Right atrium auricular region (tissue), 2 donors: ENCODE results near the gene PPP4R2. TPM values are rescaled to one million over a fixed set of nuclear protein-coding genes. Genes with fewer than 3 reads are reported as not detected.
A peak's percentile ranks its signal among the peaks of the same experiment; 100 is the strongest.

Source experiments
- DNase-seq: peaks from one replicate; pipeline ENCODE4 v3.0.0-alpha.2; 2019; ENCODE audit warnings: low spot score
- H3K27ac ChIP-seq, 2 donors: fragments of 200-600 bp; sonication (generic); 1 replicate in 1 of 2; 2 replicates in 1 of 2; pipeline ENCODE4 v1.5.1; 2016 to 2019
- H3K27me3 ChIP-seq, 2 donors: fragments of 200-600 bp; sonication (generic); one replicate each; pipeline versions ENCODE4 v1.5.1 to v1.6.0; 2017 to 2019
- H3K36me3 ChIP-seq: fragments of 200-600 bp; sonication (generic); one replicate; pipeline ENCODE4 v1.5.1; 2016
- H3K4me1 ChIP-seq, 2 donors: fragments of 200-600 bp; sonication (generic); one replicate each; pipeline versions ENCODE4 v1.5.1 to v1.6.0; 2017 to 2019
- H3K4me3 ChIP-seq, 2 donors: fragments of 200-600 bp; sonication (generic); 1 replicate in 1 of 2; 2 replicates in 1 of 2; pipeline ENCODE4 v1.5.1; 2017 to 2019; ENCODE audit warnings: mild to moderate bottlenecking in 1 of 2, moderate library complexity in 1 of 2
- H3K9me3 ChIP-seq, 2 donors: fragments of 200-600 bp; sonication (generic); one replicate each; pipeline ENCODE4 v1.5.1; 2019
- total RNA-seq, 2 donors: library from RNA; depleted of rRNA; stranded (reverse); fragments of >200 nt; gene quantifications; one replicate each; pipeline ENCODE4 v1.1.0, GENCODE V29; 2016
- TF ChIP-seq, protein P1 (sequence below), 2 donors: fragments of 200-600 bp; sonication (generic); IDR thresholded peaks; one replicate each; pipeline ENCODE4 v1.5.1; 2019; ENCODE audit warnings: antibody characterized with exemption in 2 of 2

Gene PPP4R2
- total RNA-seq, 2 donors from 2014 or later, result 30.8 to 31.6 TPM

DNA sequence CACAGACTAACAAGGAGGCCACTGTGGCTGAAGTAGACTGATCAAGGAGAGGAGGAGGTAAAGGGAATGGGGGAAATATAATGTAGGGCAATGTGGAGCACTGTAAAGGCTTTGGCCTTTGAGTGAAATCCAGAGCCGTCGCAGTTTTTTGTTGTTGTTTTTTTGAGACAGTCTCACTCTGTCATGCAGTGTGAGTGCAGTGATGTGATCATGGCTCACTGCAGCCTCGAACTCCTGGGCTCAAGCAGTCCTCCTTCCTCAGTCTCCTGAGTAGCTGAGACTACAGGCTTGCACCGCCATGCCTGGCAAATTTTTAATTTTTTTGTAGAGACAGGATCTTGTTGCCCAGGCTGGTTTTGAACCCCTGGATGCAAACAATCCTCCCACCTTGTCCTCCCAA, 32.2 kb downstream of the PPP4R2 start:
- Histone ChIP-seq H3K27me3 (no peaks in the 10 kb centered on the region), H3K9me3 (no peaks in the 10 kb centered on the region), H3K27ac (peak overlapping the region in 1 of 2 donors; percentile 42), H3K4me1 (peaks cover 0 to 50% of the 10 kb centered on the region in 2 donors), H3K4me3 (no peak overlapping the region), H3K36me3 (no peaks in the 10 kb centered on the region)
- TF ChIP-seq, protein P1, sequence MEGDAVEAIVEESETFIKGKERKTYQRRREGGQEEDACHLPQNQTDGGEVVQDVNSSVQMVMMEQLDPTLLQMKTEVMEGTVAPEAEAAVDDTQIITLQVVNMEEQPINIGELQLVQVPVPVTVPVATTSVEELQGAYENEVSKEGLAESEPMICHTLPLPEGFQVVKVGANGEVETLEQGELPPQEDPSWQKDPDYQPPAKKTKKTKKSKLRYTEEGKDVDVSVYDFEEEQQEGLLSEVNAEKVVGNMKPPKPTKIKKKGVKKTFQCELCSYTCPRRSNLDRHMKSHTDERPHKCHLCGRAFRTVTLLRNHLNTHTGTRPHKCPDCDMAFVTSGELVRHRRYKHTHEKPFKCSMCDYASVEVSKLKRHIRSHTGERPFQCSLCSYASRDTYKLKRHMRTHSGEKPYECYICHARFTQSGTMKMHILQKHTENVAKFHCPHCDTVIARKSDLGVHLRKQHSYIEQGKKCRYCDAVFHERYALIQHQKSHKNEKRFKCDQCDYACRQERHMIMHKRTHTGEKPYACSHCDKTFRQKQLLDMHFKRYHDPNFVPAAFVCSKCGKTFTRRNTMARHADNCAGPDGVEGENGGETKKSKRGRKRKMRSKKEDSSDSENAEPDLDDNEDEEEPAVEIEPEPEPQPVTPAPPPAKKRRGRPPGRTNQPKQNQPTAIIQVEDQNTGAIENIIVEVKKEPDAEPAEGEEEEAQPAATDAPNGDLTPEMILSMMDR (IDR thresholded peaks at IDR 0.05), result no peak
- no peak for DNase-seq

DNA sequence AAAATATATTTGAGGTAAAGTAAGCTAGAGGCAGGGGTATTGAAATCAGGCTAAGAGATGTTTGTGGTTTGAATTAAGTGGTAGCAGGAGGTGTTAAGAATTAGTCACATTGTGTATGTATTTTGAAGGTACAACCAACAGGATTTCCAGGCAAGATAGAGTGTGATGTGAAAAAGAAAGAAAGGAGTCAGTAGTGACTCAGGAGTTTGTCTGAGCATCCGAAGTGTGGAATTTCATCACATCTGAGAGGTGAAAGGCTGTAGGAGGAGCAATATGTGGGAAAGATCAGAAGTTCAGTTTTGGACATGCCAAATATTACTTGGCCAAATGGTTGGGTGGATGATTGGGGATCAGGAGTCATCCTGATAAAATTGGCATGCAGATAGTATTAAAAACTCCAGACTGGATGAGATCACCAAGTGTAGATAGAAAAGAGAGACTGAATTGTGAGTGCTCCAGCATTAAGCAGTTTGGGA, 32.7 kb downstream of the PPP4R2 start:
- no peaks in the 10 kb centered on the region for H3K27me3 ChIP-seq
- no peaks in the 10 kb centered on the region for H3K9me3 ChIP-seq
- TF ChIP-seq, protein P1 (IDR thresholded peaks at IDR 0.05), result no peak
- DNase-seq, result no peak
- peaks cover 0 to 47% of the 10 kb centered on the region in 2 donors for H3K4me1 ChIP-seq
- H3K36me3 ChIP-seq, result no peaks in the 10 kb centered on the region
- no peak overlapping the region for H3K4me3 ChIP-seq
- H3K27ac ChIP-seq, result peak overlapping the region in 1 of 2 donors; percentile 42

DNA sequence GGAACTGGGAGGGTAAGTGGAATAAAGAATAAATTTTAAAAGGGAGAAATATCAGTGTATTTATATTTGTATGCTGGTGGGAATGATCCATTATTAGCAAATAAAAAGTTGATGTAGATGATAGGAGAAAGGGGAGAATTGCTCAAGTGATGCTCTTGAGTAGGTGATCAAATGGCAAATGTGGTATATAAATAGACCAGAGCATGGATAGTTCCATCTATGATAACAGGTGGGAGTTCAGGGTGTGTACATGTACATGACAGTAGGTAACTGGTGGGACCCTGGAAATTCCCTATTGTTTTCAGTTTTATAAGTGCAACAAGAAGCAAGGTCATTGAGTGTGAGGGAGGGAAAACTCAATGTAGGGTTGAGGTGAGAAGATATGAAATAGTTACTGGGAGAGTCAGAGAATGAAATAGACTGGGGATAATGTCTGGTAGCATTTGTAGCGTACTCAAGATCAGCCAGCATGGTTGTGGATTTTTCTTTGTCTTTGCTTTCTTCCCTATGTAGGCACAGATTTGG, 33.5 kb downstream of the PPP4R2 start:
- TF ChIP-seq, protein P1 (IDR thresholded peaks at IDR 0.05), result no peak
- no peaks in the 10 kb centered on the region for H3K36me3 ChIP-seq
- no peak overlapping the region for H3K4me3 ChIP-seq
- DNase-seq, result no peak
- peaks cover 0 to 43% of the 10 kb centered on the region in 2 donors for H3K4me1 ChIP-seq
- H3K27me3 ChIP-seq, result no peaks in the 10 kb centered on the region
- no peaks in the 10 kb centered on the region for H3K9me3 ChIP-seq
- peak overlapping the region in 1 of 2 donors; percentile 7 for H3K27ac ChIP-seq

DNA sequence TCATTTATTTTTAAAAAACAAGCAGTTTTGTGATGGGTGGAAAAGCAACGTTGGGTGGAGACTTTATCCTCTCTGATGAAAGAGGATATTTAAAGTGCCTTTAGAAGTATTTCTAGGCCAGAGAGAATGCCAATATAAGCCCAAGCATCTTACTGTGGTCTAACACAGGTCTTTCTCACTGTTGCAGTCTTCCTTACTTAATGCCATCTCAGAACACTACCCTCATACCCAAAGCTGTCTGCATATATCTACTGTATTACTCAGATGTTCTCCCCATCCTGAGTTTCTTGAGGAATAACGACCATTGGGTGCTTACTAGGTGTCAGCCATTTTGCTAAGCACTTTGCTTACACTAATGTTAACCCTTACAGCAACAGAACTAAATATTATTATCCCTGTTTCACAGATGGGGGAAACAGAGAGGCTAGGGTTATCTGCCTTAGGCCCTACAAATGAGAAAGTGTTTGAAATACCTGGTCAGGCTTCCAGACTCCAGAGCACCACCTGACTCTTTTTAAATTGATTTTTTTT, 35.0 kb downstream of the PPP4R2 start:
- no peaks in the 10 kb centered on the region for H3K9me3 ChIP-seq
- H3K27ac ChIP-seq, result no peak overlapping the region
- TF ChIP-seq, protein P1 (IDR thresholded peaks at IDR 0.05), result no peak
- peaks cover 0 to 45% of the 10 kb centered on the region in 2 donors for H3K4me1 ChIP-seq
- H3K4me3 ChIP-seq, result no peak overlapping the region
- H3K27me3 ChIP-seq, result no peaks in the 10 kb centered on the region
- no peak for DNase-seq
- H3K36me3 ChIP-seq, result no peaks in the 10 kb centered on the region

DNA sequence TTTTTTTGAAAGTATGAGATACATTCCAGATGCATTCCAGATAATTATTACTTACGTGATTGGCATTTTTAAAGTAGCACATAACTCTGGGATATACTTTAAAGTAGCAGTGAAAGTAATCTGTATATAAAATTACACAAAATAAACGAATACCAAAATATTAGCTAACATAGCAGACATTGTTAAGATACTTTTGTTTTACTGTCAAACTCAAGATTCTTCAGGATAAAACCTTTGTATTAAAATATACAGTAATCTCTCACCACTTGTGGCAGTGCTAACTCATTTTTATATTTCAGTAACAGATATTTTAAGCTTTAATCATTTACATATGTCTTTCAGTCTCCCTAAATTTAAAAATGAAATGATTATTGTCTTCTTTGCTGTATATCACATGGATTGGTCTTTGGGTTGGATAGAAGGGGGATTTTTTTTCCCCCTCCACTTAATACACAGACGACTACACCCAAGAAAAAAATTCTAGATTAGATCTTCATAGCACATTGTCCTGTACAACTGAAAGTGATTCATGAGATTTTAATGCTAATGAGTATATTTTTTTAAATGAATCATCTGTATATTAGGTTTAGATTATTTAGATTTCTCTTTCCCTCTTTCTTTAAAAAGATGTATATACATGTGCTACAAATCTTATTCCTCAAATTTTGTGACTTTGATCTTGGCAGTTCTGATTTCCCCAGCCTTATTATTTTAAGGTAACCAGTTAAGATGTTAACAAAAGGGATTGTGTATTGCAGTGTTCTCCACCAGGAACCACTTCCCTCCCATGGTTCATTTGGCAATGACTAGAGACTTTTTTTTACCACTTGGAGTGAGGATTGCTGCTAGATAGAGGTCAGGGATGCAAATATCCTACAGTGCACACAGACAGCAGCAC, 40.3 kb downstream of the PPP4R2 start:
- no peak for DNase-seq
- Histone ChIP-seq H3K4me3 (no peak overlapping the region), H3K27me3 (no peaks in the 10 kb centered on the region), H3K4me1 (peaks cover 0 to 57% of the 10 kb centered on the region in 2 donors), H3K9me3 (no peaks in the 10 kb centered on the region), H3K36me3 (no peaks in the 10 kb centered on the region), H3K27ac (peak overlapping the region in 1 of 2 donors; percentile 12)
- TF ChIP-seq, protein P1 (IDR thresholded peaks at IDR 0.05), result no peak
